Fibroblast of skin of back (primary cell): ENCODE measurements around the gene PDE9A.

Experiments
- DNase-seq: peaks from one replicate; pipeline ENCODE4 v3.0.0-alpha.2; 2013

Gene PDE9A

GRCh38 chr21:42658320-42659105 is 5.1 kb downstream of the PDE9A start:
- DNase-seq: no peak

GRCh38 chr21:42659416-42660117 is 6.1 kb downstream of the PDE9A start:
- DNase-seq: no peak

- DNase-seq: no peak
These were observed 6.7 kb downstream of the PDE9A start for GRCh38 chr21:42660118-42660470.

- no peak for DNase-seq
These were observed 8.4 kb downstream of the PDE9A start for GRCh38 chr21:42661688-42662429.

- no peak for DNase-seq
These were observed 9.2 kb downstream of the PDE9A start for GRCh38 chr21:42662430-42663199.

GRCh38 chr21:42663200-42663750 is 9.9 kb downstream of the PDE9A start:
- no peak for DNase-seq

DNA sequence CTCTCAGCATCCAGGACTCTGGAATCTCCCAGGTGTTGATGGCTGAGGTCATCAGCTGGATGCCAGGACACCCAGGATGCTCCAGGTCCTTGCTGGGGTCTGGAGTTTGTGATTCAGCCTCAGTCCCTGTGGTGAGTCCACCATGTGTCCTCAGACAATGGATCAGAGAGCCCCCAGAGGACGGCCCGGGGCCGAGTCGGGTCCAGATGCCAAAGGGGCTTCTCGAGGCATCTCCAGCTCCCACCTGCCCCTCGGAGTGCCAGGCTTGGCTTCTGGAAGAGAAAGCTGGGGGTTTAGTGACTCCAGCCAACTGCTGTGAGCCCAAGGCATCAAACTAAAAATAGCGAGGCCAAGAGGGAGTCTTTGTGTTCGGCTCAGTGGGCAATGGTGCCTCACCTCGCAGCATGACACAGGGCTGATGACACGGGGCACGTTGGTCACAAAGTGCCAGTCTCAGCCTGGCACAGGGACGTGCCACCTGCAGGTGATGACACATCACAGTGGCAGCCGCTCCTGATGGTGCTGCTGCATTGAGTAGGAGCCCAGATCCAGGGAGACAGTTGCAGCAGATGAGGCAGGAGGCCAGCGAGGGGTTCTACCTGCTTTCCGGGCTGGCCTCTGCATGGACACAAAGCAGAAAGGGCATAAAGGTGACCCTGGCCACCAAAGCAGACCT is 10.6 kb downstream of the PDE9A start:
- no peak for DNase-seq

GRCh38 chr21:42664614-42665013 is 11.2 kb downstream of the PDE9A start:
- DNase-seq: no peak

- DNase-seq: no peak
These were observed 11.6 kb downstream of the PDE9A start for GRCh38 chr21:42665026-42665425.

DNA sequence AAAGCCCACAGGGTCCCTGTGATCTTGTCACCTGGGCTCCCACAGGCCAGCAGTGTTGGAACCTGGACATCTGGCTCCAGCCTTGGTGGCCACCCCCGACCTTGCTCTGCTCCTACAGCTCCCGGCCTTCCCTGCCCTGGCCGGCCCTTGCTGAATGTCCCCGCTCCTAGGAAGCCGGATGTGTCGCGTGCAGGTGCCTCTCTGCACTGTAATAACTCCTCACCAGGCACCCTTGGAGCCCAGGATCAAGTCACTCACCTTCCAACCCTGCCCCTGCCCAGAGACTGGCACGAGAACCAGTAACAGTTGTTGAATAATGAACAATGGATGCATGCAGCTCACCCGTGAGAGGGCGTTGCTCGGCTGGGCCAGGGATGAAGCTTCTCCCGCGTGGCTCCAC is 12.1 kb downstream of the PDE9A start:
- no peak for DNase-seq

- no peak for DNase-seq
These were observed 12.8 kb downstream of the PDE9A start for GRCh38 chr21:42666023-42666747.

- DNase-seq: no peak
These were observed 13.5 kb downstream of the PDE9A start for GRCh38 chr21:42666925-42667324.

DNA sequence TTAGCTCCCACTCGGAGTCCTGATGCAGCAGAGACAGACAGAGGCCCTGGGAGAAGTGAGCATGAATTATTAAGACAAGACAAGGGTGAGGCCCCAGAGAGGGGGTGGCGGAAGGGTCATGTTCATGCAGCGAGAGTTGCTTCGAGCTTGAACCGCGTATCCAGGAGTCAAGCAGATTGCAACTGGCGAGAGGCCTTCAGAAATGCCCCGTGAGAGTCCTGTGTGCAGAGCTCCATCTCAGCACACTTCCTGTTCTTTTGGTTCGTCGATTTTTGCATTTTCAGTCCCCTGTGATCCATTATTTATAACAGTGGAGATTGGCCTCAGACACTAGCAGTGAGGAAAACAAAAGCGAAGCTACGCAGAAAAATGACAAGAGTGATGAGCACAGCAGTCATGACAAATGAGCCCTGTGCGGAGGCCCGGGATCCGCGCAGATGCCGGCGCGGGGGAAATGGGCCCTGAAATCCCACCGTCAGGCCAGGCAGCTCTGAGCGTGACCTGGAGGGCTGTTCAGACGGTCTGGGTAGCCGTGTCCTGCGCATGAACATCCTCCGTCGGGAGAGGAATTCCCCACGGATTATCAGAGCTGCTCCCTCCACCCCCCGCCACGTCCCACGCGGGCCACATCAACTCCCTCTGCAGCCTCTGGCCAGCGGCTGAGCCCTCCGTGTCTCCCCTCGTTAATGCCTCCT is 15.0 kb downstream of the PDE9A start:
- no peak for DNase-seq

- no peak for DNase-seq
These were observed 15.6 kb downstream of the PDE9A start for GRCh38 chr21:42669041-42669440.

DNA sequence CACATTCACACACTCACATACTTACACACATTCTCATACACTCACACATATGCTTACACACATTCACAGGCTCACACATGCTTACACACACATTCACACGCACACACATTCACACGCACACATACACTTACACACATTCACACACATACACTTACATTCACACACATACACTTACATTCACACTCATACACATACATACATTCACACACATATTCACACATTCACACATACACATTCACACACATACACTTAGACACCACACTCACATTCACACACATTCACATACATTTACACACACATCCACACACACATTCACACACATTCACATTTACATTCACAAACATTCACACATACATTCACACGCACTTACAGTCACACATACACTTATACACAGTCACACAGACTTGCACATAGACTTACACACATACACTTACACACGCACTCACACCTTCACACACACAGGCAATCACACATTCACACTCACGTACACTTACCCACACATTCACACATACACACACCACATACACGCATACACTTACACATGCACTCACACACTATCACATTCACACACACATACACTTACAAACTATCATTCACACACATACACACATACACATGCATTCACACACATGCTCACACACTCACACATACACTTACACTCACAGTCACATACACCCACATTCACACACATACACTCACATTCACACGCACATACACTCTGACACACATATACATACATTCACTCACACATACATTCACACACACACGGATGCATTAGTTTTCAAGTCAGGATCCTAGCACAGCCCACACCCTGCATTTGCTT is 16.8 kb downstream of the PDE9A start:
- no peak for DNase-seq

DNA sequence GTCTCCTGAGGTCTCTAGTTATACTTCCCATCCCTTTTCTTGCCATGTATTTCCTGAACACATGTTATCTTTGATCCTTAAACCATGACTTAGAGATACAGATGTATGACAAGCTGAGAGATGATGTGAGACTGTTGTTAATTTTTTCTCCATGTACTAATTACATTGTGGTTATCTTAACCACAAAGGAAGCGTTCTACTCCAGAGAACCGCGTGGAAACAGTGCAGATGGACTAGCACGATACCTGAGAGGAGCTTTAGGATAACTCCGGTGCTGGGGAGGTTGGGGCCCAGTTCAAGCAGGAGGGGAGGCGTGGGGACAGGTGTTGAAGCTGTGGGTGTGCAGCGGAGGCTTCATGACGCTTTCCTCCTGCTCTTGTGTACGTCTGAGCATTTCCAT is 17.5 kb downstream of the PDE9A start:
- no peak for DNase-seq

- no peak for DNase-seq
These were observed 18.6 kb downstream of the PDE9A start for GRCh38 chr21:42671778-42672593.

DNA sequence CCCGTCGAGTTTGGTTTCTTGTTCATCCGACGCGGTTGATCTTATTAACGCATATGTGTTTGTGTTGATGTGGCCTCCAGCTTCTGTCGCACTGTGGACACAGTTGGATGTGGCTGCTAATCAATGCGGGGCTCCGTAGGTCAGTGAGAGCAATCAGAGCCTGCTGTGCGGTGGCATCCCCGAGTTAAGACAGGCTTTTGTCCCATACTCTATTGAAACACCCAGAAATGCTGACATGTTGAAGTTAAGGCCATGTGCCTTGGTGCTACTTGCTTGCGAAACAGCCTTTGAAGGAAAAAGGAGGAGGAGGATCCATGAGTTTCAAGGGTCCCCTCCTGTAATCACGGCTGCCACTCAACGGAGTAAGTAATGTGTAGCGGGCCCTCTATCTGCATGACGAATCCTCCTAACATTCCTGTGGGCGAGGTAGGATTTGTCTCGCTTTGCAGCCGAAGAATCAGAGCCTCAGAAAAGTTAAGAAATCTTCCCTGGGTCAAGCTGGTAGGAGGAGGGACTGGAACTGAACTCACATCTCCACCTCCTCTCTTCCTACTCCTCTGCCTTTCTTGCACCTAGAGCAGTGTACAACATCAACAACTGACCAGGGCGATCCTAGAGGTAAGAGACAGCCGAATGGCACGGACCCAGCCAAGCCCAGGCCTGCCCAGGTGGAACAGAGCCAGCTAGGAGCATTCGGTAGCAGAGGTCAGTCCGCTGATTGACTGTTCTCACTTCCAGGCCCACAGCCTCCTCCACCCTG is 19.5 kb downstream of the PDE9A start:
- peak; percentile 20 for DNase-seq
